Breast epithelium (tissue), 3 donors: ENCODE results near the gene PLK5.

Experiments used
- POLR2A ChIP-seq: fragments of 450-650 bp; IDR thresholded peaks from one replicate; pipeline ENCODE4 v1.6.1; 2016; ENCODE audit warnings: antibody characterized with exemption, mild to moderate bottlenecking, moderate library complexity
- POLR2AphosphoS5 ChIP-seq, 3 donors: sonication (generic); formaldehyde crosslinking; IDR thresholded peaks; one replicate each; pipeline ENCODE4 v1.6.1; 2017; ENCODE audit warnings: antibody characterized with exemption in 3 of 3
- TF ChIP-seq, protein P1 (sequence below), 3 donors: fragments of 450-650 bp; IDR thresholded peaks; one replicate each; pipeline ENCODE4 v1.5.1; 2016 to 2017; ENCODE audit warnings: antibody characterized with exemption in 3 of 3, mild to moderate bottlenecking in 3 of 3, moderate library complexity in 3 of 3

DNA sequence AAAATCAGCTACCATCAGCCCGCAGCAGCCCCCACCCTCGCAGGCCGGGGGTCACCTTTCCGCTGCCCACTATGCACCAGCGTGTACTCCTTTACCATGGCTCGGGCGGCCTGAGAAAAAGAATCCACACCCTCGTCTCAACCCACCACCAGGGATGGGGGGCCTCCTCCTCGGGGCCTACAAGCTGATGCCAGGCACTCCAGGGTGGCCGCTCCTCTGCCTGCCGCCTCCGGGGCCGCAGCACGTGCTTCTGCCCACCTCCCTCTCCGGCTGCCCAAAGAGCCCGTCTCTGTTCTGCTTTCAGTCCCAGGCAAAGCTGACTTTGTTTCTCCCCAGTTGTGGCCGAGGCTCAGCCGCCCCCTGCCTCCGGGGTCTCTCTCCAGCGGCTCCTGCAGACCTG lies 55.3 kb downstream of the PLK5 start:
- no peak for TF ChIP-seq POLR2AphosphoS5 (IDR thresholded peaks at IDR 0.05)
- TF ChIP-seq POLR2A: no peak
- TF ChIP-seq, protein P1, sequence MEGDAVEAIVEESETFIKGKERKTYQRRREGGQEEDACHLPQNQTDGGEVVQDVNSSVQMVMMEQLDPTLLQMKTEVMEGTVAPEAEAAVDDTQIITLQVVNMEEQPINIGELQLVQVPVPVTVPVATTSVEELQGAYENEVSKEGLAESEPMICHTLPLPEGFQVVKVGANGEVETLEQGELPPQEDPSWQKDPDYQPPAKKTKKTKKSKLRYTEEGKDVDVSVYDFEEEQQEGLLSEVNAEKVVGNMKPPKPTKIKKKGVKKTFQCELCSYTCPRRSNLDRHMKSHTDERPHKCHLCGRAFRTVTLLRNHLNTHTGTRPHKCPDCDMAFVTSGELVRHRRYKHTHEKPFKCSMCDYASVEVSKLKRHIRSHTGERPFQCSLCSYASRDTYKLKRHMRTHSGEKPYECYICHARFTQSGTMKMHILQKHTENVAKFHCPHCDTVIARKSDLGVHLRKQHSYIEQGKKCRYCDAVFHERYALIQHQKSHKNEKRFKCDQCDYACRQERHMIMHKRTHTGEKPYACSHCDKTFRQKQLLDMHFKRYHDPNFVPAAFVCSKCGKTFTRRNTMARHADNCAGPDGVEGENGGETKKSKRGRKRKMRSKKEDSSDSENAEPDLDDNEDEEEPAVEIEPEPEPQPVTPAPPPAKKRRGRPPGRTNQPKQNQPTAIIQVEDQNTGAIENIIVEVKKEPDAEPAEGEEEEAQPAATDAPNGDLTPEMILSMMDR (IDR thresholded peaks at IDR 0.05): no peak
